OCI-LY7 (cell line): ENCODE results near the gene ASCC2. TPM values are rescaled to one million over a fixed set of nuclear protein-coding genes. Genes with fewer than 3 reads are reported as not detected.

Source experiments
- BruUV-seq: library from RNA; stranded (reverse); fragments of 400-500 nt; replicated peaks from 2 replicates; lab custom pipeline; 2021; lab: Mats Ljungman, UMichigan
- CTCF ChIA-PET: fragments of 300-600 bp; sonication (Branson Sonifier 250); formaldehyde crosslinking; loops from one replicate; lab custom pipeline; 2022; ENCODE audit warnings: antibody characterized with exemption; ENCODE audit not compliant: unreplicated experiment; lab: Charles Lee
- POLR2A ChIA-PET: fragments of 300-600 bp; sonication (Branson Sonifier 250); formaldehyde crosslinking; loops from one replicate; lab custom pipeline; 2022; ENCODE audit warnings: antibody characterized with exemption; lab: Charles Lee
- DNase-seq: peaks from one replicate; pipeline ENCODE4 v3.0.0-alpha.2; 2015; ENCODE audit warnings: low spot score
- H2AFZ ChIP-seq: fragments of 200-600 bp; sonication (generic), shearing (Covaris generic); 2 replicates; pipeline ENCODE4 v1.6.1; 2014; ENCODE audit warnings: mild to moderate bottlenecking, antibody characterized with exemption, low read length, moderate library complexity
- H3K27ac ChIP-seq: fragments of 200-600 bp; sonication (generic); 2 replicates; pipeline ENCODE4 v1.5.1; 2014; ENCODE audit warnings: mixed run types, low read depth, mild to moderate bottlenecking, moderate library complexity, low read length, inconsistent platforms; ENCODE audit not compliant: poor library complexity, severe bottlenecking
- H3K36me3 ChIP-seq: fragments of 200-600 bp; sonication (generic); 2 replicates; pipeline ENCODE4 v1.6.1; 2014; ENCODE audit warnings: mild to moderate bottlenecking, antibody characterized with exemption, low read length, moderate library complexity, mixed read lengths; ENCODE audit not compliant: insufficient read depth
- H3K4me1 ChIP-seq: fragments of 200-600 bp; sonication (generic); 2 replicates; pipeline ENCODE4 v1.5.1; 2014; ENCODE audit warnings: mild to moderate bottlenecking, low read length; ENCODE audit not compliant: insufficient read depth, poor library complexity, severe bottlenecking
- H3K4me2 ChIP-seq: fragments of 200-600 bp; sonication (generic); 2 replicates; pipeline ENCODE4 v1.6.1; 2014; ENCODE audit warnings: mild to moderate bottlenecking, low read length
- H3K4me3 ChIP-seq: fragments of 200-600 bp; sonication (generic); 2 replicates; pipeline ENCODE4 v1.5.1; 2014; ENCODE audit warnings: mild to moderate bottlenecking, low read depth, low read length; ENCODE audit not compliant: poor library complexity, severe bottlenecking
- H3K79me2 ChIP-seq: fragments of 200-600 bp; sonication (generic); 2 replicates; pipeline ENCODE4 v1.6.1; 2016; ENCODE audit warnings: low read depth, mild to moderate bottlenecking, low read length, moderate library complexity, mixed read lengths; ENCODE audit not compliant: insufficient read depth
- H3K9me2 ChIP-seq: fragments of 200-600 bp; sonication (generic); 2 replicates; pipeline ENCODE4 v1.6.1; 2016; ENCODE audit warnings: mild to moderate bottlenecking, low read length, mixed read lengths; ENCODE audit not compliant: insufficient read depth
- H3K9me3 ChIP-seq: fragments of 200-600 bp; sonication (generic); 2 replicates; pipeline ENCODE4 v1.6.1; 2014; ENCODE audit warnings: mild to moderate bottlenecking, mixed run types, low read length, mixed read lengths
- H4K20me1 ChIP-seq: fragments of 200-600 bp; sonication (generic); 2 replicates; pipeline ENCODE4 v1.6.1; 2014; ENCODE audit warnings: mild to moderate bottlenecking, antibody characterized with exemption, low read length, moderate library complexity, mixed read lengths; ENCODE audit not compliant: insufficient read depth
- CTCF ChIP-seq: fragments of 200-600 bp; sonication (generic); conservative IDR thresholded peaks from 2 replicates; pipeline ENCODE4 v1.5.1; 2014; ENCODE audit warnings: mild to moderate bottlenecking, antibody characterized with exemption, low read length, moderate library complexity, mixed read lengths
- EZH2phosphoT487 ChIP-seq: fragments of 200-600 bp; sonication (generic); IDR thresholded peaks from 2 replicates; pipeline ENCODE4 v1.6.1; 2018; ENCODE audit warnings: low read depth, borderline replicate concordance, mild to moderate bottlenecking, mixed run types, antibody characterized with exemption, low read length, moderate library complexity, mixed read lengths
- intact Hi-C: fragments of 100-400 bp; cut with micrococcal nuclease; formaldehyde crosslinking; loops from one replicate; pipeline ENCODE4 v1.10.0; 2022; ENCODE audit not compliant: unreplicated experiment
- total RNA-seq, 2 experiments: library from RNA; depleted of rRNA in 1 of 2; stranded (reverse); fragments of >200 nt in 1 of 2; shearing (Covaris generic) in 1 of 2; gene quantifications; 2 replicates each; pipeline ENCODE4 v1.2.3, GENCODE V29; 2014 to 2022

ASCC2 gene
- total RNA-seq, 2 experiments from 2014 or later, result 40.2 to 68.8 TPM

GRCh38 chr22:29886596-29886995, 48.5 kb upstream of the ASCC2 start:
- no peaks in the 10 kb centered on the region for H3K9me2 ChIP-seq
- peaks cover 18% of the 10 kb centered on the region; the same call in 1 of the 2 replicates for H3K79me2 ChIP-seq
- H3K4me1 ChIP-seq, result peaks cover 5% of the 10 kb centered on the region
- no peaks in the 10 kb centered on the region; the same call in 1 of the 2 replicates for H4K20me1 ChIP-seq
- no peaks in the 10 kb centered on the region for H3K9me3 ChIP-seq
- no peak overlapping the region for H3K4me3 ChIP-seq
- no TSS peak for BruUV-seq
- no peak for DNase-seq
- intact Hi-C loops, result no loop called here
- H3K27ac ChIP-seq, result no peak overlapping the region
- TF ChIP-seq CTCF (no peak), EZH2phosphoT487 (no peak)
- ChIA-PET POLR2A (no interaction called here), CTCF (no interaction called here)
- no peak overlapping the region for H2AFZ ChIP-seq
- H3K36me3 ChIP-seq, result no peaks in the 10 kb centered on the region
- H3K4me2 ChIP-seq, result no peak overlapping the region

- Histone ChIP-seq H3K9me3 (no peaks in the 10 kb centered on the region), H3K36me3 (no peaks in the 10 kb centered on the region), H2AFZ (no peak overlapping the region), H3K4me1 (peaks cover 5% of the 10 kb centered on the region), H3K9me2 (no peaks in the 10 kb centered on the region), H3K4me2 (no peak overlapping the region), H3K27ac (no peak overlapping the region), H3K4me3 (no peak overlapping the region), H3K79me2 (peaks cover 18% of the 10 kb centered on the region; the same call in 1 of the 2 replicates), H4K20me1 (no peaks in the 10 kb centered on the region; the same call in 1 of the 2 replicates)
- CTCF ChIA-PET, result no interaction called here
- TF ChIP-seq EZH2phosphoT487 (no peak), CTCF (no peak)
- no peak for DNase-seq
- intact Hi-C loops, result no loop called here
- no TSS peak for BruUV-seq
- POLR2A ChIA-PET, result no interaction called here
These were observed 47.5 kb upstream of the ASCC2 start for GRCh38 chr22:29885610-29886009.

GRCh38 chr22:29883775-29884097, 45.7 kb upstream of the ASCC2 start:
- CTCF ChIA-PET, result no interaction called here
- Histone ChIP-seq H2AFZ (peak overlapping the region; percentile 90), H3K4me1 (peaks cover 5% of the 10 kb centered on the region), H3K4me2 (peak overlapping the region; percentile 83), H3K9me2 (no peaks in the 10 kb centered on the region), H4K20me1 (no peaks in the 10 kb centered on the region), H3K27ac (peak overlapping the region; percentile 52), H3K4me3 (peak overlapping the region; percentile 98), H3K36me3 (no peaks in the 10 kb centered on the region), H3K9me3 (no peaks in the 10 kb centered on the region), H3K79me2 (peaks cover 17% of the 10 kb centered on the region; the same call in 1 of the 2 replicates)
- no peak for TF ChIP-seq CTCF
- TF ChIP-seq EZH2phosphoT487, result no peak
- intact Hi-C loops, result loop anchor here (2.0 to 5.0 kb wide), 2 partner anchors 45 to 116 kb away; partner anchors contain the start of genes ASCC2, UQCR10 and ZMAT5
- no peak for DNase-seq
- POLR2A ChIA-PET, result interaction anchor here (0.6 kb wide), 1 partner anchor 1934 kb away, joined by 4 read pairs; no protein-coding TSS in a partner anchor
- no TSS peak for BruUV-seq
